IPS DF 6.9 (cell line): ENCODE results near the gene CEP295NL.
A peak's percentile ranks its signal among the peaks of the same experiment; 100 is the strongest.

Experiments
- DNase-seq: peaks from one replicate; pipeline ENCODE4 v3.0.0-alpha.2; 2013; ENCODE audit warnings: low read depth, low spot score
- H3K27ac ChIP-seq: one replicate; pipeline ENCODE4 v1.5.1; 2013; ENCODE audit warnings: low read length, control low read depth
- H3K27me3 ChIP-seq: 2 replicates; pipeline ENCODE4 v1.6.1; 2013; ENCODE audit warnings: mild to moderate bottlenecking, low read length; ENCODE audit not compliant: control insufficient read depth, insufficient read depth
- H3K36me3 ChIP-seq: 2 replicates; pipeline ENCODE4 v1.6.1; 2013; ENCODE audit warnings: low read length; ENCODE audit not compliant: control insufficient read depth, insufficient read depth
- H3K4me1 ChIP-seq: 2 replicates; pipeline ENCODE4 v1.6.1; 2013; ENCODE audit warnings: low read length; ENCODE audit not compliant: control insufficient read depth, insufficient read depth
- H3K4me3 ChIP-seq: 2 replicates; pipeline ENCODE4 v1.5.1; 2013; ENCODE audit warnings: mild to moderate bottlenecking, low read length
- H3K9me3 ChIP-seq: 2 replicates; pipeline ENCODE4 v1.6.1; 2013; ENCODE audit warnings: low read length, inconsistent platforms; ENCODE audit not compliant: control insufficient read depth, insufficient read depth
- WGBS: extraction: QIAGEN DNeasy Blood & Tissue Kit; methylation state at CpG from one replicate; pipeline ENCODE4 v1.1.7; 2013; ENCODE audit warnings: mixed read lengths, missing lambda C conversion rate; ENCODE audit not compliant: insufficient read length, insufficient coverage; 5-methylcytosine and 5-hydroxymethylcytosine counted together

CEP295NL gene

GRCh38 chr17:78844301-78845005 lies 58.5 kb downstream of the CEP295NL start:
- no peaks in the 10 kb centered on the region for H3K27me3 ChIP-seq
- no peaks in the 10 kb centered on the region for H3K36me3 ChIP-seq
- H3K4me1 ChIP-seq, result no peaks in the 10 kb centered on the region
- no peak overlapping the region for H3K4me3 ChIP-seq
- no peak for DNase-seq
- WGBS, result 100% methylated on average over 4 of the region's 9 CpGs
- H3K27ac ChIP-seq, result no peak overlapping the region
- no peaks in the 10 kb centered on the region for H3K9me3 ChIP-seq

- no peaks in the 10 kb centered on the region for H3K27me3 ChIP-seq
- H3K36me3 ChIP-seq, result no peaks in the 10 kb centered on the region
- no peak overlapping the region for H3K4me3 ChIP-seq
- no peaks in the 10 kb centered on the region for H3K9me3 ChIP-seq
- H3K27ac ChIP-seq, result no peak overlapping the region
- DNase-seq, result peak; percentile 57
- WGBS, result no CpG with 5 or more reads among the region's 10 CpGs
- H3K4me1 ChIP-seq, result no peaks in the 10 kb centered on the region
These were observed 60.0 kb downstream of the CEP295NL start for GRCh38 chr17:78842881-78843565.

GRCh38 chr17:78840780-78841611 lies 62.0 kb downstream of the CEP295NL start, which contains the start of gene USP36:
Gene USP36, minus strand, starts transcription at chr17:78840814. Its CDS starts 4,451 bp downstream, at chr17:78836363.
- peak; percentile 97 for DNase-seq
- Histone ChIP-seq H3K27ac (no peak within 1 kb of the TSS), H3K4me3 (peak within 1 kb of the TSS; percentile 84), H3K27me3 (no peaks in the 10 kb centered on the region), H3K4me1 (no peaks in the 10 kb centered on the region), H3K9me3 (no peaks in the 10 kb centered on the region), H3K36me3 (peaks cover 6% of the 10 kb centered on the region)
- WGBS, result no CpG with 5 or more reads among the region's 74 CpGs
